Upper lobe of right lung (tissue), 1 donor: ENCODE results near the gene TMEM87A. TPM values are rescaled to one million over a fixed set of nuclear protein-coding genes. Genes with fewer than 3 reads are reported as not detected.
A peak's percentile ranks its signal among the peaks of the same experiment; 100 is the strongest.
"Not testable (repeated sequence)": the region's sequence is repeated elsewhere in the genome, so short reads cannot be mapped to it uniquely, and the experiment has no call there.

ENCODE experiments used
- ATAC-seq: fragments of 200-7000 bp; cut with Tn5 transposase; one replicate; pipeline ENCODE4 v1.9.1; 2020; ENCODE audit warnings: mild to moderate bottlenecking, moderate library complexity
- DNase-seq: peaks from one replicate; pipeline ENCODE4 v3.0.0-alpha.2; 2020
- H3K27ac ChIP-seq: fragments of 200-600 bp; one replicate; pipeline ENCODE4 v1.8.0; 2022
- H3K27me3 ChIP-seq: fragments of 200-600 bp; one replicate; pipeline ENCODE4 v1.8.0; 2022; ENCODE audit warnings: mild to moderate bottlenecking
- H3K36me3 ChIP-seq: fragments of 200-600 bp; one replicate; pipeline ENCODE4 v1.8.0; 2022
- H3K4me1 ChIP-seq: fragments of 200-600 bp; one replicate; pipeline ENCODE4 v1.8.0; 2022
- H3K4me3 ChIP-seq: fragments of 200-600 bp; one replicate; pipeline ENCODE4 v1.8.0; 2022; ENCODE audit warnings: mild to moderate bottlenecking
- H3K9me3 ChIP-seq: fragments of 200-600 bp; one replicate; pipeline ENCODE4 v1.8.0; 2022
- CTCF ChIP-seq: fragments of 200-600 bp; IDR thresholded peaks from one replicate; pipeline ENCODE4 v1.8.0; 2022; ENCODE audit warnings: antibody characterized with exemption
- intact Hi-C: fragments of 100-400 bp; cut with DNase I; formaldehyde crosslinking; loops from one replicate; pipeline ENCODE4 v1.11.0; 2022
- total RNA-seq: library from RNA; stranded (reverse); fragmentation: NEBNext Ultra II Directional; extraction: Animal tissue kit (Norgen Biotek cat#: 25700); gene quantifications from one replicate; pipeline ENCODE4 v1.2.1, GENCODE V29; 2021
- donor health status: DM: no; HTN: yes; CAD: no; lungs with severe emphysema.

TMEM87A gene
- total RNA-seq, 1 donor from 2014 or later = 129 TPM

DNA sequence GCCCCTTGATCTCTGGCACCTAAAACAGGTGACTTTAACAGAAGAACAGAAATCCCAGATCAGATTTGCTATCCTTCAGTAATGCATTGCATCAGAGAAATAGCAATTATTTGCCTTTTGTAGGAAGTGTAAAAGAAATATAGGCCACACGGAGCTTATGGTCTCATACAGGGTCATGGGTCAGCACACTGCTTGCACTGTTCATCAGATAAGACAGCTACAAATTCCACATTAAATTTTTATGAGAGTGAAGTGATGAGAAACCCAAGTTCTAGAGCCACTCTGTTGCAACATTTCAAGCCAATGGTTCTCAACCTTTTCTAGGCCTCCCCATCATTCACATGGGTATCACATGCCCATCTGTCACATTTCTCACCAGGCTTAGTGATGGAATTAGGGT is 33.4 kb upstream of the TMEM87A start:
- intact Hi-C loops = no loop called here
- H3K27ac ChIP-seq = no peak overlapping the region
- H3K36me3 ChIP-seq = peaks cover 53% of the 10 kb centered on the region
- no peaks in the 10 kb centered on the region for H3K4me1 ChIP-seq
- H3K27me3 ChIP-seq = no peaks in the 10 kb centered on the region
- DNase-seq (no peak), ATAC-seq (no peak)
- no peak for TF ChIP-seq CTCF
- H3K4me3 ChIP-seq = no peak overlapping the region
- no peaks in the 10 kb centered on the region for H3K9me3 ChIP-seq

DNA sequence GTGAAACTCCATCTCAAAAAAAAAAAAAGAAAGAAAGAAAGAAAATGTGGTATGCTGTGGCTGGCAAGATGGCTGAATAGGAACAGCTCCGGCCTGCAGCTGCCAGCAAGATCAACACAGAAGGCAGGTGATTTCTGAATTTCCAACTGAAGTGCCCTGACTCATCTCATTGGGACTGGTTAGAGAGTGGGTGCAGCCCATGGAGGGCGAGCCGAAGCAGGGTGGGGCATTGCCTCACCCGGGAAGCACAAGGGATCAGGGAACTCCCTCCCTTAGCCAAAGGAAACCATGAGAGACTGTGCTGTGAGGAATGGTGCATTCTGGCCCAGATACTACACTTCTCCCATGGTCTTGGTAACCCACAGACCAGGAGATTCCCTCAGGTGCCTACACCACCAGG is 27.8 kb upstream of the TMEM87A start:
- DNase-seq (peak; percentile 78), ATAC-seq (peak; percentile 76)
- peak overlapping the region; percentile 17 for H3K27ac ChIP-seq
- H3K9me3 ChIP-seq, H3K4me3 ChIP-seq, intact Hi-C loops, H3K27me3 ChIP-seq, H3K4me1 ChIP-seq: not testable (repeated sequence)
- peaks cover 29% of the 10 kb centered on the region for H3K36me3 ChIP-seq

- intact Hi-C loops = no loop called here
- ATAC-seq (no peak), DNase-seq (no peak)
- no peak for TF ChIP-seq CTCF
- H3K36me3 ChIP-seq = peaks cover 82% of the 10 kb centered on the region
- H3K27ac ChIP-seq = no peak overlapping the region
- H3K9me3 ChIP-seq = no peaks in the 10 kb centered on the region
- H3K27me3 ChIP-seq = no peaks in the 10 kb centered on the region
- no peaks in the 10 kb centered on the region for H3K4me1 ChIP-seq
- H3K4me3 ChIP-seq = no peak overlapping the region
These were observed 15.9 kb upstream of the TMEM87A start for GRCh38 chr15:42289166-42289565.

DNA sequence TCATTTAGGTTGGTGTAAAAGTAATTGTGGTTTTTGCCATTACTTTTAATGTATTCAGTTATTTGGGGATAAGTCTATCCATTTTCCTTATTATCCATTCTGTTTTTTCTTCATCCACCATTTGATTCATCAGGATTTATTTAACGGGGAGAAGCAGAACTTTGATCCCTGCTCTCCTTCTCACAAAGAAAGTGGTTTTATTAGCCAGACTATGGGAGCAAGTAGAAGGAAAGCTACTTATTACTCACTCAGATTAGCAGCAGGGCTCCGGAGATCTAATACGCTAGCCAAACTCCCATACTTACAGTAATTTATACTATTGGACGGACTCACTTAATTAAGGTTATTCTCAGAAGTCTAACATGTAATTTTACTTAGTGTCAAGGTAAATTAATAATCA is 14.7 kb upstream of the TMEM87A start:
- no peak overlapping the region for H3K4me3 ChIP-seq
- no peak for DNase-seq
- no peaks in the 10 kb centered on the region for H3K4me1 ChIP-seq
- intact Hi-C loops = no loop called here
- peaks cover 78% of the 10 kb centered on the region for H3K36me3 ChIP-seq
- ATAC-seq = no peak
- no peaks in the 10 kb centered on the region for H3K27me3 ChIP-seq
- no peak for TF ChIP-seq CTCF
- H3K9me3 ChIP-seq = no peaks in the 10 kb centered on the region
- H3K27ac ChIP-seq = no peak overlapping the region

GRCh38 chr15:42286445-42287029 is 13.3 kb upstream of the TMEM87A start:
- intact Hi-C loops = no loop called here
- Histone ChIP-seq H3K4me1 (no peaks in the 10 kb centered on the region), H3K27ac (no peak overlapping the region), H3K4me3 (no peak overlapping the region), H3K9me3 (no peaks in the 10 kb centered on the region), H3K27me3 (no peaks in the 10 kb centered on the region), H3K36me3 (peaks cover 74% of the 10 kb centered on the region)
- no peak for TF ChIP-seq CTCF
- DNase-seq (no peak), ATAC-seq (peak; percentile 46)

- H3K27ac ChIP-seq = peak overlapping the region; percentile 47
These were observed 11.8 kb upstream of the TMEM87A start for GRCh38 chr15:42285034-42285433.

More at GRCh38 chr15:42285034-42285433, 11.8 kb upstream of the TMEM87A start:
- no peak for DNase-seq
- ATAC-seq = peak; percentile 58
- no peaks in the 10 kb centered on the region for H3K4me1 ChIP-seq
- H3K4me3 ChIP-seq = no peak overlapping the region
- no peaks in the 10 kb centered on the region for H3K27me3 ChIP-seq
- no peaks in the 10 kb centered on the region for H3K9me3 ChIP-seq
- intact Hi-C loops = no loop called here
- H3K36me3 ChIP-seq = peaks cover 74% of the 10 kb centered on the region
- no peak for TF ChIP-seq CTCF
